ENCODE results near the gene RPGR. TPM values are rescaled to one million over a fixed set of nuclear protein-coding genes. Genes with fewer than 3 reads are reported as not detected.

The RPGR gene
- total and polyA plus RNA-seq, 2 experiments from 2014 or later = 6.0 to 9.7 TPM

DNA sequence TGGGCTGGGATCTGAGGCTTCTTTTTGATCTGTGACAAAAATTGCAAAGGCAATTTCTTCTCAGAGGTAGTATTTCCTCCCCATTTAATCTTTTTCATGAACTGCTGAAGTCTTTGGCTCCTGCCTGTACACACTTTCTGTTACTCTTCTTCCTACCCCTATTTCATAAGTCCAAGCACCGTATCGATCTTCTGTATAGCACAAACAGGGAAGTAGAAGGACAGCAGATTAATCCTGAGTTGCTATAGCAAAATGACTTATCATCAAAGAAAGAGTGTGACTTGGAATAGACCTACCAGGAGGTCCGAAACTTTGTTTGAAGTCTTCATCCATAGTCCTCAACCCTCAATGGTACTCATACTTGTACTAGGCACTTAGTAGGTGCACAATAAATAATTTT lies 47.1 kb upstream of the RPGR start:
- H3K27me3 ChIP-seq (replicated peaks; ENCODE audit: insufficient read depth) = no peaks in the 10 kb centered on the region
- no peaks in the 10 kb centered on the region for H3K4me1 ChIP-seq (ENCODE audit: insufficient read depth)
- no peaks in the 10 kb centered on the region for H3K9me2 ChIP-seq (ENCODE audit: insufficient read depth)
- no peak for DNase-seq
- no peaks in the 10 kb centered on the region for H3K79me2 ChIP-seq (ENCODE audit: insufficient read depth)
- H3K9me3 ChIP-seq (ENCODE audit: low read depth) = no peaks in the 10 kb centered on the region
- in situ Hi-C loops (cut with MboI) = loop anchor here (25.0 kb wide), 1 partner anchor 88 kb away; no protein-coding TSS in a partner anchor
- H4K20me1 ChIP-seq (ENCODE audit: insufficient read depth) = no peaks in the 10 kb centered on the region
- no peak overlapping the region for H3K9ac ChIP-seq
- H3K4me3 ChIP-seq = no peak overlapping the region
- no peaks in the 10 kb centered on the region for H3F3A ChIP-seq (ENCODE audit: insufficient read depth)
- H3K36me3 ChIP-seq (ENCODE audit: low read depth) = no peaks in the 10 kb centered on the region
- 72 to 76% methylated on average over 3 of the region's 3 CpGs for WGBS, 2 experiments (ENCODE audit: low coverage in 1 of 2, low lambda C conversion rate in 2 of 2, missing lambda C conversion rate in 2 of 2)
- no peak overlapping the region for H2AFZ ChIP-seq
- TF ChIP-seq EZH2 (IDR thresholded peaks at IDR 0.05; ENCODE audit: insufficient read depth, poor library complexity, severe bottlenecking) (no peak), EZH2phosphoT487 (IDR thresholded peaks at IDR 0.05; ENCODE audit: insufficient read depth, low read depth) (no peak)
- no peak overlapping the region for H3K27ac ChIP-seq
- no peak overlapping the region for H3K4me2 ChIP-seq (ENCODE audit: unreplicated experiment)

DNA sequence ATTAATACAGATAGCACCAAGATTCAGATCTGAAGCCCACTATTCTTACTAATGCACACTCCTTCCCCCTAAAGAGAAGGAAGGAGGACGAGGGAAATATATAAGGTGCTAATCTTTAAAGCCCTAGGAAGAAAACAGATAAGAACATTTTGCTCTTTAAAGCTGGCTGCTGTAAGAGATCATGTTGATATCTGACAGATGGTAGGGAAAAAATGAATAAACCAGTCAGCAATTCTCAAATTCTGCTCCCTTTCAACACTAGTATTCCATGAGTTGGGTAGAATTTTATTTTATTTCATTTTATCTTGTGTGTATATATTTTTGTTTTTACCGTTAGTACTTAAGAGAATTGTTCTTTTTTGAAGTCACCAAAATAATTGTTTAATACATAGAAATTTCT lies 44.3 kb upstream of the RPGR start:
- Histone ChIP-seq H3K4me2 (ENCODE audit: unreplicated experiment) (no peak overlapping the region), H3K4me1 (ENCODE audit: insufficient read depth) (no peaks in the 10 kb centered on the region), H3K79me2 (ENCODE audit: insufficient read depth) (no peaks in the 10 kb centered on the region), H3K27ac (no peak overlapping the region), H3K4me3 (no peak overlapping the region), H3K9ac (no peak overlapping the region), H2AFZ (no peak overlapping the region), H3K36me3 (ENCODE audit: low read depth) (no peaks in the 10 kb centered on the region), H3K9me3 (ENCODE audit: low read depth) (no peaks in the 10 kb centered on the region), H3K27me3 (replicated peaks; ENCODE audit: insufficient read depth) (no peaks in the 10 kb centered on the region), H4K20me1 (ENCODE audit: insufficient read depth) (no peaks in the 10 kb centered on the region), H3F3A (ENCODE audit: insufficient read depth) (no peaks in the 10 kb centered on the region), H3K9me2 (ENCODE audit: insufficient read depth) (no peaks in the 10 kb centered on the region)
- 24 to 45% methylated on average over 2 of the region's 2 CpGs for WGBS, 2 experiments (ENCODE audit: low coverage in 1 of 2, low lambda C conversion rate in 2 of 2, missing lambda C conversion rate in 2 of 2)
- no peak for TF ChIP-seq EZH2phosphoT487 (IDR thresholded peaks at IDR 0.05; ENCODE audit: insufficient read depth, low read depth)
- TF ChIP-seq EZH2 (IDR thresholded peaks at IDR 0.05; ENCODE audit: insufficient read depth, poor library complexity, severe bottlenecking) = no peak
- in situ Hi-C loops (cut with MboI) = loop anchor here (25.0 kb wide), 1 partner anchor 91 kb away; no protein-coding TSS in a partner anchor
- no peak for DNase-seq

GRCh38 chrX:38368774-38369173 lies 41.5 kb upstream of the RPGR start:
- no peaks in the 10 kb centered on the region for H3K36me3 ChIP-seq (ENCODE audit: low read depth)
- no peak for DNase-seq
- H3F3A ChIP-seq (ENCODE audit: insufficient read depth) = no peaks in the 10 kb centered on the region
- H3K4me3 ChIP-seq = no peak overlapping the region
- no peak overlapping the region for H3K4me2 ChIP-seq (ENCODE audit: unreplicated experiment)
- H3K4me1 ChIP-seq (ENCODE audit: insufficient read depth) = no peaks in the 10 kb centered on the region
- 33 to 40% methylated on average over 2 of the region's 2 CpGs for WGBS, 2 experiments (ENCODE audit: low coverage in 1 of 2, low lambda C conversion rate in 2 of 2, missing lambda C conversion rate in 2 of 2)
- H3K79me2 ChIP-seq (ENCODE audit: insufficient read depth) = no peaks in the 10 kb centered on the region
- H4K20me1 ChIP-seq (ENCODE audit: insufficient read depth) = no peaks in the 10 kb centered on the region
- no peak overlapping the region for H3K27ac ChIP-seq
- H3K27me3 ChIP-seq (replicated peaks; ENCODE audit: insufficient read depth) = no peaks in the 10 kb centered on the region
- no peaks in the 10 kb centered on the region for H3K9me3 ChIP-seq (ENCODE audit: low read depth)
- in situ Hi-C loops (cut with MboI) = loop anchor here (25.0 kb wide), 1 partner anchor 94 kb away; no protein-coding TSS in a partner anchor
- no peak overlapping the region for H3K9ac ChIP-seq
- TF ChIP-seq EZH2 (IDR thresholded peaks at IDR 0.05; ENCODE audit: insufficient read depth, poor library complexity, severe bottlenecking) (no peak), EZH2phosphoT487 (IDR thresholded peaks at IDR 0.05; ENCODE audit: insufficient read depth, low read depth) (no peak)
- H3K9me2 ChIP-seq (ENCODE audit: insufficient read depth) = no peaks in the 10 kb centered on the region
- no peak overlapping the region for H2AFZ ChIP-seq

DNA sequence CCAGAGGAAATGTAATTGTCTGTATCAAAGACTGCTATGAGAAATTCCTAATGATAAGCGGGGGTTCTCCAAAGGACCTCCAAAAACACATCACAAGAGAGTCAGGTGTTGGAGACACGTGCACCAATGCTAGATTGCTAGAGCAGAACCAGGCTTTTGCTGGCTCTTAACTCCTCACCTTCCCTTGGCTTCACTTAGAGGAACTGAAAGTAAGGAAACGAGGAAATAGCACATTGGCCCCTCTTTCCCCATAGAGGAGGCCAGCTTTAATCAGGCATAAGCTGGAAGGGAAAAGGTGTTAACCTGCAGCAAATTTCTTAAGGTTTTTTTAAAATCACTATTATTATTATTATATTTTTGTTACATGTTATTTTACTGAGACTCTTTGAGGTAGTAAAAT lies 38.6 kb upstream of the RPGR start:
- no peaks in the 10 kb centered on the region for H3K79me2 ChIP-seq (ENCODE audit: insufficient read depth)
- H3K4me2 ChIP-seq (ENCODE audit: unreplicated experiment) = no peak overlapping the region
- DNase-seq = no peak
- no peak overlapping the region for H3K9ac ChIP-seq
- no peaks in the 10 kb centered on the region for H3K4me1 ChIP-seq (ENCODE audit: insufficient read depth)
- no peaks in the 10 kb centered on the region for H3K9me2 ChIP-seq (ENCODE audit: insufficient read depth)
- H3K9me3 ChIP-seq (ENCODE audit: low read depth) = no peaks in the 10 kb centered on the region
- H3K36me3 ChIP-seq (ENCODE audit: low read depth) = no peaks in the 10 kb centered on the region
- H4K20me1 ChIP-seq (ENCODE audit: insufficient read depth) = no peaks in the 10 kb centered on the region
- H3K27me3 ChIP-seq (replicated peaks; ENCODE audit: insufficient read depth) = no peaks in the 10 kb centered on the region
- H3F3A ChIP-seq (ENCODE audit: insufficient read depth) = no peaks in the 10 kb centered on the region
- H3K27ac ChIP-seq = no peak overlapping the region
- WGBS, 2 experiments (ENCODE audit: low coverage in 1 of 2, low lambda C conversion rate in 2 of 2, missing lambda C conversion rate in 2 of 2) = 29 to 40% methylated on average over 2 to 3 of the region's 3 CpGs
- TF ChIP-seq EZH2 (IDR thresholded peaks at IDR 0.05; ENCODE audit: insufficient read depth, poor library complexity, severe bottlenecking) = no peak
- TF ChIP-seq EZH2phosphoT487 (IDR thresholded peaks at IDR 0.05; ENCODE audit: insufficient read depth, low read depth) = no peak
- no peak overlapping the region for H2AFZ ChIP-seq
- H3K4me3 ChIP-seq = no peak overlapping the region
- in situ Hi-C loops (cut with MboI) = loop anchor here (25.0 kb wide), 1 partner anchor 96 kb away; no protein-coding TSS in a partner anchor

GRCh38 chrX:38363046-38363445 lies 35.7 kb upstream of the RPGR start:
- no peaks in the 10 kb centered on the region for H3K27me3 ChIP-seq (replicated peaks; ENCODE audit: insufficient read depth)
- no peak for DNase-seq
- H2AFZ ChIP-seq = no peak overlapping the region
- no peak overlapping the region for H3K9ac ChIP-seq
- no peaks in the 10 kb centered on the region for H3K4me1 ChIP-seq (ENCODE audit: insufficient read depth)
- no peaks in the 10 kb centered on the region for H3K79me2 ChIP-seq (ENCODE audit: insufficient read depth)
- no peak overlapping the region for H3K27ac ChIP-seq
- H3K36me3 ChIP-seq (ENCODE audit: low read depth) = no peaks in the 10 kb centered on the region
- H3K9me2 ChIP-seq (ENCODE audit: insufficient read depth) = no peaks in the 10 kb centered on the region
- no peak for TF ChIP-seq EZH2 (IDR thresholded peaks at IDR 0.05; ENCODE audit: insufficient read depth, poor library complexity, severe bottlenecking)
- no peak for TF ChIP-seq EZH2phosphoT487 (IDR thresholded peaks at IDR 0.05; ENCODE audit: insufficient read depth, low read depth)
- no peaks in the 10 kb centered on the region for H4K20me1 ChIP-seq (ENCODE audit: insufficient read depth)
- no peak overlapping the region for H3K4me2 ChIP-seq (ENCODE audit: unreplicated experiment)
- in situ Hi-C loops (cut with MboI) = loop anchor here (25.0 kb wide), 1 partner anchor 99 kb away; no protein-coding TSS in a partner anchor
- no peaks in the 10 kb centered on the region for H3K9me3 ChIP-seq (ENCODE audit: low read depth)
- H3F3A ChIP-seq (ENCODE audit: insufficient read depth) = no peaks in the 10 kb centered on the region
- H3K4me3 ChIP-seq = no peak overlapping the region

Measured in GM23248 (cell line).